GM21737 (cell line): Measurements from ENCODE around the gene DHX8.

Source experiments
- ATAC-seq: cut with Tn5 transposase; IDR thresholded peaks from one replicate; pipeline ENCODE4 v1.9.1; 2021; ENCODE audit warnings: mild to moderate bottlenecking, moderate library complexity; ENCODE audit not compliant: unreplicated experiment

Gene DHX8

GRCh38 chr17:43521389-43521788 lies 37.6 kb downstream of the DHX8 start:
- ATAC-seq, result no peak

GRCh38 chr17:43524945-43525575 lies 41.3 kb downstream of the DHX8 start:
- no peak for ATAC-seq

GRCh38 chr17:43526886-43527648 lies 43.3 kb downstream of the DHX8 start:
- no peak for ATAC-seq

- no peak for ATAC-seq
These were observed 44.7 kb downstream of the DHX8 start for GRCh38 chr17:43528319-43528987.

- ATAC-seq, result no peak
These were observed 45.4 kb downstream of the DHX8 start for GRCh38 chr17:43528988-43529814.

GRCh38 chr17:43529947-43530287 lies 46.1 kb downstream of the DHX8 start:
- ATAC-seq, result no peak

- no peak for ATAC-seq
These were observed 46.7 kb downstream of the DHX8 start for GRCh38 chr17:43530288-43531081.

- ATAC-seq, result no peak
These were observed 47.3 kb downstream of the DHX8 start for GRCh38 chr17:43531082-43531378.

- no peak for ATAC-seq
These were observed 48.2 kb downstream of the DHX8 start for GRCh38 chr17:43531955-43532354.

- ATAC-seq, result no peak
These were observed 48.8 kb downstream of the DHX8 start for GRCh38 chr17:43532581-43532980.

GRCh38 chr17:43533699-43534098 lies 49.9 kb downstream of the DHX8 start:
- no peak for ATAC-seq

- ATAC-seq, result no peak
These were observed 51.1 kb downstream of the DHX8 start for GRCh38 chr17:43534909-43535308.

GRCh38 chr17:43536236-43536992 lies 52.6 kb downstream of the DHX8 start:
- no peak for ATAC-seq

GRCh38 chr17:43540821-43541674 lies 57.3 kb downstream of the DHX8 start:
- no peak for ATAC-seq

- no peak for ATAC-seq
These were observed 59.1 kb downstream of the DHX8 start for GRCh38 chr17:43542859-43543258.

- no peak for ATAC-seq
These were observed 59.5 kb downstream of the DHX8 start for GRCh38 chr17:43543300-43543699.

- no peak for ATAC-seq
These were observed 60.2 kb downstream of the DHX8 start for GRCh38 chr17:43543771-43544575.

GRCh38 chr17:43545383-43545632 lies 61.5 kb downstream of the DHX8 start:
- no peak for ATAC-seq
